ENCODE measurements around the gene STK17B. TPM values are rescaled to one million over a fixed set of nuclear protein-coding genes. Genes with fewer than 3 reads are reported as not detected.

The STK17B gene
- total and polyA plus RNA-seq, 9 of the 15 experiments (the other 6 are each of a cell fraction or from before 2014, with no cell fraction given): 2.3 to 17.7 (median 8.5) TPM

GRCh38 chr2:196171248-196171871 is at the start of gene STK17B (continued):
- TF ChIP-seq ZNF407 (IDR thresholded peaks at IDR 0.05; ENCODE audit: low read depth) (no peak), HNRNPUL1 (IDR thresholded peaks at IDR 0.05; ENCODE audit: low read length) (no peak), NFYB (IDR thresholded peaks at IDR 0.05; ENCODE audit: extremely low read depth, insufficient read length) (peak; percentile 27), HINFP (tag; conservative IDR thresholded peaks at IDR 0.05; ENCODE audit: low read depth) (no peak), ATF7 (IDR thresholded peaks at IDR 0.05) (no peak), DNMT1 (IDR thresholded peaks at IDR 0.05) (no peak), PYGO2 (tag; IDR thresholded peaks at IDR 0.05) (no peak), ZBTB49 (CRISPR knock-in tag; IDR thresholded peaks at IDR 0.05; ENCODE audit: borderline replicate concordance) (no peak), IRF9 (tag; IDR thresholded peaks at IDR 0.05) (no peak), FIP1L1 (IDR thresholded peaks at IDR 0.05; ENCODE audit: low read depth, low read length, poor library complexity, severe bottlenecking) (no peak), KLF10 (CRISPR knock-in tag; IDR thresholded peaks at IDR 0.05) (no peak), GTF2B (IDR thresholded peaks at IDR 0.05; ENCODE audit: extremely low read depth, insufficient read length) (no peak), ZNF717 (CRISPR knock-in tag; IDR thresholded peaks at IDR 0.05) (no peak)
